HUES6 (cell line): ENCODE results near the gene NTRK2.
"Not testable (repeated sequence)": the region's sequence is repeated elsewhere in the genome, so short reads cannot be mapped to it uniquely, and the experiment has no call there.

Experiments
- H3K27ac ChIP-seq: 2 replicates; pipeline ENCODE4 v1.7.0; 2013; ENCODE audit warnings: low read depth, mild to moderate bottlenecking, low read length, inconsistent platforms
- H3K27me3 ChIP-seq: 2 replicates; pipeline ENCODE4 v1.6.1; 2013; ENCODE audit warnings: low read length; ENCODE audit not compliant: control insufficient read depth, insufficient read depth
- H3K36me3 ChIP-seq: 2 replicates; pipeline ENCODE4 v1.6.1; 2013; ENCODE audit warnings: low read length; ENCODE audit not compliant: control insufficient read depth, insufficient read depth
- H3K4me1 ChIP-seq: 2 replicates; pipeline ENCODE4 v1.6.1; 2013; ENCODE audit warnings: low read length; ENCODE audit not compliant: control insufficient read depth, insufficient read depth
- H3K4me3 ChIP-seq: 2 replicates; pipeline ENCODE4 v1.5.1; 2013; ENCODE audit warnings: low read depth, low read length
- H3K9ac ChIP-seq: one replicate; pipeline ENCODE4 v1.6.1; 2013; ENCODE audit warnings: mild to moderate bottlenecking, low read length
- H3K9me3 ChIP-seq: 2 replicates; pipeline ENCODE4 v1.6.1; 2013; ENCODE audit warnings: low read depth, low read length; ENCODE audit not compliant: control insufficient read depth, insufficient read depth

The NTRK2 gene

DNA sequence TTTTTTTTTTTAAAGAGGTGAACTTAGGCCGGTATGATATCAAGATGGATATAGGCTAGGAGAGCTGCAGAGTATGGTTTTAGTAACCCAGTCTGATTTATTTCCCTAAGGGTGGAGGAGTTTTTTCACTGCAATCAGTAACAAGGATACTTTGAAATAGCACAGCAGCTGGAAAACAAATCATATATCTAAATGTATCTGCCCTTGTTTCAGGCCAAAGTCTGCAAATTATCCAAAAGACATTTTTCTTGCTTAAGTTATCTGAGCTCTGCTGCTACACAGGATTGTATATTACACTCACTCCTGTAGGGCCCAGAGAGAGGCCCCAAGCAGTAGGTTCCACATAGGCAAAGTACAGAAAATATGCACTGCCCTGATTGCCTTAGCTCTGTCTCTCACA is 222.4 kb downstream of the NTRK2 start:
- H3K27me3 ChIP-seq, result no peaks in the 10 kb centered on the region
- H3K9ac ChIP-seq, result no peak overlapping the region
- no peaks in the 10 kb centered on the region for H3K36me3 ChIP-seq
- H3K27ac ChIP-seq, result no peak overlapping the region
- no peak overlapping the region for H3K4me3 ChIP-seq
- H3K9me3 ChIP-seq, result no peaks in the 10 kb centered on the region
- peaks cover 7% of the 10 kb centered on the region; the same call in 1 of the 2 replicates for H3K4me1 ChIP-seq

DNA sequence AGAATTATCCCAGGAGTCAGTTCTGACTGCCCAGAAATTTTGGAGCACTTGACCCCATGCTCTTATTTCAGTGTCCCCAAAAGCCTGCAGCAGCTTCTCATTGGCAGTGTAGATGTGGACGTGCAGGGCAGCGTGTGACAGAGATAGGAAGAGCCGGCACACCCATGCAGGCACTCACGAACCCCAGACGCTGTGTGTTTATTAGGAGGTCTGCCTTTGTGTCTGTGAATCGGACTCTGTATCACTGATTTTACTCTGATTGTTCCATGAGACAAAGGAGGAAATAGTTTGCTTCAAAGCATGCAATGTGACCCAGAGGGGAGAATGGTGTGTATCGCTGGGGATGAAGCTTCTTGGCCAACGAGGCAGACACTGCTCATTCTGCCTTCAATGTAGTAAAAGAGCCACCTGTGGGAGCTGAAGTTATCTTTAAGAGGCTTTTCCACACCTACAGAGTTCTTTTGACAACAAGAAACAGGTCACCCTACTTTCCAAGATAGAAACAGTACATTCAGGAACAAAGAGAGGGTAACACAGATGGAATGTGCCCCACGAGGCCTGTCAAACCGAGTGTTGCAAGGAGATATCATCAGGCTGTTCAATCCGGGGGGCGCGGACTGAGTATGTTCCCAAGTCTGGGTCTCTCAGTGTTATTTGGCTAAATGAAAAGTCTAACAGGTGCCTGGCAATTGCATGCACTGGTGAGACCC is 224.0 kb downstream of the NTRK2 start:
- no peak overlapping the region for H3K27ac ChIP-seq
- no peaks in the 10 kb centered on the region for H3K36me3 ChIP-seq
- no peaks in the 10 kb centered on the region for H3K9me3 ChIP-seq
- H3K4me3 ChIP-seq, result no peak overlapping the region
- peaks cover 7% of the 10 kb centered on the region; the same call in 1 of the 2 replicates for H3K4me1 ChIP-seq
- no peak overlapping the region for H3K9ac ChIP-seq
- H3K27me3 ChIP-seq, result no peaks in the 10 kb centered on the region

DNA sequence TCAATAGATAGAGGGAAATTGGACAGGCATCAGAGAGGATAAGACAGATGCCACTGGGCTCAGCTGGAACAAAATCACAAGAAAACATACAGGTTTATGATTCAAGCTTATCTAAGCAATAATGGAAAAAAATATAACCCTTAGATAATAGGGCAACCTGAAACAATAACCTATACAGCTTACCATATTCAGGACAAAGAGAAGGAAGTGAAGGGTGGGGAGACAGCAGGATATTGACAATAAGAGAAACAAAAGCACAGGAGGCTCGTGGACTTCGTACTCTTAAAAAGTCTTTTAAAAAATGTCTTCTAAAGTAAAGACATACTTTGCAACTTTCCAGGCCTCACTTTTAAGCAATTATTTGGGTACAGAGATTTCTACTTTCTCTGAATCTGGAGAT is 225.3 kb downstream of the NTRK2 start:
- peaks cover 7% of the 10 kb centered on the region; the same call in 1 of the 2 replicates for H3K4me1 ChIP-seq
- no peak overlapping the region for H3K4me3 ChIP-seq
- H3K9me3 ChIP-seq, result no peaks in the 10 kb centered on the region
- H3K27me3 ChIP-seq, result no peaks in the 10 kb centered on the region
- no peak overlapping the region for H3K9ac ChIP-seq
- no peaks in the 10 kb centered on the region for H3K36me3 ChIP-seq
- H3K27ac ChIP-seq, result no peak overlapping the region

DNA sequence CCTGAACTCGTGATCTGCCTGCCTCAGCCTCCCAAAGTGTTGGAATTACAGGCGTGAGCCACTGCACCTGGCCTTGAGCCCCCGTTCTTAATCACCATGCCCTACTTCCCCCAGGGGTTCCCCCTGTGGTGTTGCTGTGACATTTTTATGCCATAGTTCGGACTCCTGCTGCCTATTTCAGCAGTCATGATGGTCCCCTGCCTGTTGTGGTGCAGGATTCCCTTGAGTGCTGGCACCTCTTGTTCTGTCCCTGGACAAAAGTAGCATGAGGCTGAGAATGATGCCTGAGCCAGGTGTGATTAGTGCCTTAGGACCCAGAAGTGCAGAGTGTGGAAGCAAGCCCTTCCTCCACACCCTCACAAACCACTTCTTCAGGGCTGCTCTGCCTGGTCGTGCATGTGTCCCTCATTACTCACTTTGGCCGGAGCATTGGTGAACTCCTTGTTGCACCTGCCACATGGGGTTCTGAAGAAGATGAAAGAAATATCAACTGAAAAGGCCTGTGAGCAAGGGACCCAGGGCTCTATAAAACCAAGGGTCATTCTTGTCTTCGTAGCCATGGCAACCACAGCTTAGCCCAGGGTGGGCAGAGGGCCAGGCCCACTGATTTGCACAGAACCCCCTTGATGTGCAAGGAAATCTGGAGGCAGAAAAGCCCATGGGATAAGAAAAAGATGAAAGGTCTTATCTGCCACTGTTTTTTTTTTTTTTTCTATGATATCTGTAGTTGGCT is 228.0 kb downstream of the NTRK2 start:
- Histone ChIP-seq H3K9me3 (no peaks in the 10 kb centered on the region), H3K27me3 (no peaks in the 10 kb centered on the region)

DNA sequence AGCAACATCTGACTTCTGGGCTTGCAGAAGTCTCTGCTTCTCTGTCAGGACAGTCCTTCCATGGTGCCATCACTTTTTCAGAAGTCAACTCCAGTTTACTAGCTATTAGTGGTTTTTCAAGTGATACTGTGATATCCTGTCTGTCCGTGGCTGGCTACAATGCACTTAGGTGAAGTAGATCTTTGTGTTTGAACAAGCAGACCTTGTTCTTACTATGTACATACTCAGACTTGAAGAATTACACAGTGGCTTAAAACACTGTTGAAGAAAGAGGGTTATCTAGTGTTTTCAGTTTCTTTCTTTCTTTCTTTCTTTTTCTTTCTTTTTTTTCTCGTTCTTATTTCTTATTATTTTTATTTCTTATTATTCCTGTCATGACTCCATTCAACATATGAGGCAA is 228.7 kb downstream of the NTRK2 start:
- Histone ChIP-seq H3K36me3 (no peaks in the 10 kb centered on the region), H3K9ac (no peak overlapping the region), H3K27me3 (no peaks in the 10 kb centered on the region), H3K4me3 (no peak overlapping the region), H3K27ac (no peak overlapping the region), H3K4me1 (peaks cover 7% of the 10 kb centered on the region; the same call in 1 of the 2 replicates), H3K9me3 (no peaks in the 10 kb centered on the region)

More for the DNA sequence above, 228.0 kb downstream of the NTRK2 start:
- Histone ChIP-seq H3K4me3 (no peak overlapping the region), H3K4me1 (peaks cover 7% of the 10 kb centered on the region; the same call in 1 of the 2 replicates), H3K27ac (no peak overlapping the region), H3K36me3 (no peaks in the 10 kb centered on the region), H3K9ac (no peak overlapping the region)

DNA sequence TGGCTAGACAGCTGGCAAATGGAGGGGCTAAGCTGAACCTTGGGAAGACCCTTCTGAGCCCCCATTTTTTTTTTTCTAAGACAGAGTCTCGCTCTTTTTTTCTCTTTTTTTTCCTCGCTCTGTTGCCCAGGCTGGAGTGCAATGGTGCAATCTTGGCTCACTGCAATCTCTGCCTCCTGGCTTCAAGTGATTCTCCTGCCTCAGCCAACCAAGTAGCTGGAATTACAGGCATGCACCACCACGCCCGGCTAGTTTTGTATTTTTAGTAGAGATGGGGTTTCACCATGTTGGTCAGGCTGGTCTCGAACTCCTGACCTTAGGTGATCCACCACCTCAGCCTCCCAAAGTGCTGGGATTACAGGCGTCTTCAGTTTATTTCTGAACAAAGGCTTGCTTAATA is 229.1 kb downstream of the NTRK2 start:
- not testable (repeated sequence) for H3K27ac ChIP-seq, H3K9ac ChIP-seq, H3K4me1 ChIP-seq, H3K9me3 ChIP-seq, H3K36me3 ChIP-seq, H3K27me3 ChIP-seq, H3K4me3 ChIP-seq

DNA sequence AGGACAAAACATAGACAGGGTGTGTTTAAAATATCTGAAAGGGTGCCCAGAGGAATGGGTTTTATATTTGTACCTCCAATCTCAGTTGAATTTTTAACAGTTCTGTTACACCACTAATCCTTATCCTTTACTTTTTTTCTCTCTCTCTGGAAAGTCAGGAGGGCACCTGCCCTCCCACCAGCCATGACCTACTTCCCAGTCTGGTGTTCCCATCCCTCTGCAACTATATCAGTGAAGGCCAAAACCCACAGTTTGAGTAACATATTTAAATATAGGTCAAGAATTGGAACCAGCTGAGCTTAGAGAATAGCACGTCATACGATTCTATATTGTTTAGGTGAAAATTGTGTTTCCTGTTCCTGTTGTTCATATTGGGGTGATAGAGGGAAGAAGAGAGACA is 229.8 kb downstream of the NTRK2 start:
- peaks cover 7% of the 10 kb centered on the region; the same call in 1 of the 2 replicates for H3K4me1 ChIP-seq
- H3K27me3 ChIP-seq, result no peaks in the 10 kb centered on the region
- no peak overlapping the region for H3K4me3 ChIP-seq
- H3K9me3 ChIP-seq, result no peaks in the 10 kb centered on the region
- H3K27ac ChIP-seq, result no peak overlapping the region
- H3K36me3 ChIP-seq, result no peaks in the 10 kb centered on the region
- no peak overlapping the region for H3K9ac ChIP-seq

DNA sequence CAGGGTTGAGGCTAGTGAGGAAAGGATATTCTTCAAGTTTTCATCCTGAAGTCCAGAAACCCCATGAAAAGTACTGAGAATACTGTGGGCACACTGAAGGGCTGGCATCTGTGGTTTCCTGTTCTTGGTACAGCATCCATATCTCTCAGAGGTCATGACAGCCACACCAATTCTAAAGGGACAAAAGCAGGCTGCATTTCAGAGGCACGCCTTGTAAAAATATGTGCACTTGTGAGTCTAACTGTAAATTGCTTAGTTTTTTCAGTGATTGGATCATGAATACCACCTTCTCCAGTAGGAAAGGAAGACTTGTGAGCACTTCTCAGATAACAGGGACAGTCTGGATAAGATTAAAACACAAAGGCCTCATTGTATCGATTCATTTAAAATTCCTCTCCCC is 230.9 kb downstream of the NTRK2 start:
- Histone ChIP-seq H3K9me3 (no peaks in the 10 kb centered on the region), H3K4me3 (no peak overlapping the region), H3K4me1 (no peaks in the 10 kb centered on the region), H3K9ac (no peak overlapping the region), H3K36me3 (no peaks in the 10 kb centered on the region), H3K27me3 (no peaks in the 10 kb centered on the region), H3K27ac (no peak overlapping the region)

DNA sequence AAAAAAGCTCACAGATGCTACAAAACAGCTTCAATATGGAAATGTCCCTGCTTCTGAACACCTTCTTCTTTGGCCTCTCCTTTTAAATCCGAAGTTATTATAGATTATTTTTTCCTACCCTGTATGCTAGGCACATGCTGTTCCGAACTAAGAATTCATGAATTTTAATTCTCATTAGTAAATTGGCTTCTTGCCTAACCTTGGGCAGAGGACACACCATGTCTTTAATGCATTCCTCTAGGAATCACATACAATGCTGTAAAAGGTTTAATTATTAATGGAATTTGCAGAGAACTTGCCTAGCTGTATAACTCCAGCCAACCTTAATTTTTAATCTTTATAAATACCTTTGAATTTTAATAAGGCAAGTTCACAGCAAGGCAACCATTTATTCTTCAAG is 234.4 kb downstream of the NTRK2 start:
- H3K36me3 ChIP-seq, result no peaks in the 10 kb centered on the region
- H3K4me3 ChIP-seq, result no peak overlapping the region
- no peaks in the 10 kb centered on the region for H3K9me3 ChIP-seq
- no peaks in the 10 kb centered on the region for H3K4me1 ChIP-seq
- H3K27ac ChIP-seq, result no peak overlapping the region
- no peaks in the 10 kb centered on the region for H3K27me3 ChIP-seq
- H3K9ac ChIP-seq, result no peak overlapping the region

DNA sequence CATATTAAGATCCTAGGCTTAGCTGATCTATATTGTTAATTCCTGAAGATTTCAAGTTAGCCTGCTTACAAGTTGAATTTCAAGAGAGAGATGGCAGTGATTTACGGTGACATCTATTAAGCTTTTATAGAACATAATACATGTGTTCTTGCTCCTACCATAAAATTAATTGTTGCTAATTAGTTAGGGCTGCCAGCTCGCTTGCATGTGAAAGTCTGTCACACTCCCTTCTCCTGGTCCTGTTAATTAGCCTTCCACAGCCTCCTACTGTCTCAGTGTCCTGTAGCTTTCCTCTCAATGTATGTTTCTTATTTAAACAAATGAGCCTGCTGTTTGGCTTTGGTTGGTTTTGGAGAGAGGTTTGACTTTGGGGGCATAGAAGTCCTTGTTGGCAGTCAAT is 247.2 kb downstream of the NTRK2 start:
- H3K4me1 ChIP-seq, result peaks cover 6% of the 10 kb centered on the region
- H3K9me3 ChIP-seq, result no peaks in the 10 kb centered on the region
- no peaks in the 10 kb centered on the region for H3K27me3 ChIP-seq
- H3K9ac ChIP-seq, result no peak overlapping the region
- no peak overlapping the region for H3K27ac ChIP-seq
- no peaks in the 10 kb centered on the region for H3K36me3 ChIP-seq
- no peak overlapping the region for H3K4me3 ChIP-seq

DNA sequence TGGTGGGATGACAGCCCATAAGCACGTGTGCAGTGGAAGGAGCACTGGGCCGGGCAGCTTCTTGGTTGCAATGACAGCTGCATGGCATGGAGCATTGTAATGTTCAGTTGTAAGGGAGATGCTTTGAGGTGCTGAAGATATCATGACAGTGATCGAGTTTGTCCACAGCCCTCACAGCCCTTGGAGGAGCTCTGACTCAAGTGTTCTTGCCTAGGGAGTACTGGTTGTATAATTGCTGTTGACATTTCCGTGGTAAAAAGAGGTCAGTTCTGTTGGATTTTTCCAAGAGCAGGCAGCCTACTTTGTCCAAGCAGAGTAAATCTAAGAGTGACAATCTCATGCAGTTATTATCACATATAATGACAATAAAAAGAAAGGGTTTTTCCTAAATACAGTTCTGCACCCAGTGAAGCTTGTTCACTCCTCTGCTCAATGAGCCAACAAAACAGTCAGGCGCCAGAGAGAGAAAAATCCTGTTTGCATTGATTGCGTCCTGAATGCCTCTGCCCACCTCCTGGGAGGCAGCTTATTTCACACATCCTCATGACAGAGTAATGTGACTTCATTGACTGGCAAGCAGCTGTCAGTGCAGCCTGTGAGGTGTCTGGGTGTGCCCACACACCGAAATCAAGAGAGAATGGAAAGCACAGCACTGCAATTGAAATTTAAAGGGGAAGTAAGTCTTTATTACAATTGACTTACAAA is 248.0 kb downstream of the NTRK2 start:
- Histone ChIP-seq H3K4me3 (no peak overlapping the region), H3K36me3 (no peaks in the 10 kb centered on the region), H3K27ac (no peak overlapping the region), H3K9ac (no peak overlapping the region), H3K4me1 (peaks cover 6% of the 10 kb centered on the region), H3K27me3 (no peaks in the 10 kb centered on the region), H3K9me3 (no peaks in the 10 kb centered on the region)
